SK-N-SH (cell line): ENCODE measurements around the gene PLEKHG7.

ENCODE experiments used
- IRF3 ChIP-seq: fragments of 150-350 bp; IDR thresholded peaks from 2 replicates; pipeline ENCODE4 v1.6.1; 2016; ENCODE audit warnings: mild to moderate bottlenecking, low read depth, low read length
- TAF1 ChIP-seq: IDR thresholded peaks from 2 replicates; pipeline ENCODE4 v1.6.1; 2012; ENCODE audit warnings: low read depth, mild to moderate bottlenecking, low read length, moderate library complexity, borderline replicate concordance
- YY1 ChIP-seq: IDR thresholded peaks from 2 replicates; pipeline ENCODE4 v1.4.0; 2012; ENCODE audit warnings: low read depth, mild to moderate bottlenecking

DNA sequence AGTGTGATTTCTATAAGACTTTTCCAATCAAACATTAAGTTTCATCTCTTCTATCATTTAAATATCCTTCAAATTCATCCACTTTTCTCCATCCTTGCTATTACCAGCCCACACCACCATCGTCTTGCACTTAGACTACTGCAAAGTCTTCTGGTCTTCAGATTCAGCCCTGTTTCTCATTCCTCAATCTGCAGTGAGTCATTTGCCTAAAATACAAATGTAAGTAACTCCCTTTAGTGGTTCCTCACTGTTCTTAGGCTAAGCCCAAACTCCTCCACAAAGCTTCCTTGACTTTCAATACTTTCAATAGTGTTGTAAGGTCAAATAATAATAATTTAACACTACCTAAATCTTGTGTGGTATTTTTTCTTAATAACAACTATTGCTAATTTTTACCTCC lies 83.3 kb downstream of the PLEKHG7 start:
- TF ChIP-seq TAF1: no peak
- no peak for TF ChIP-seq IRF3
- no peak for TF ChIP-seq YY1
